Keratinocyte (primary cell): ENCODE results near the gene CISTR.

ENCODE experiments used
- CTCF ChIP-seq, 3 experiments: IDR thresholded peaks in 1 of 3; conservative IDR thresholded peaks in 1 of 3; optimal IDR thresholded peaks in 1 of 3; 2 replicates in 2 of 3; 3 replicates in 1 of 3; pipeline versions ENCODE3 to v1.5.1; 2011; ENCODE audit warnings: low read length in 3 of 3, mild to moderate bottlenecking in 3 of 3, moderate library complexity in 2 of 3, control low read depth in 1 of 3, inconsistent platforms in 1 of 3; ENCODE audit not compliant: insufficient read depth in 2 of 3; ENCODE audit errors: extremely low read depth in 1 of 3
- EZH2 ChIP-seq: IDR thresholded peaks from one replicate; pipeline ENCODE4 v1.6.1; 2012; ENCODE audit warnings: inconsistent platforms, mild to moderate bottlenecking, low read length, moderate library complexity

GRCh38 chr12:53748072-53748840 lies 3.5 kb downstream of the CISTR start:
- TF ChIP-seq CTCF (optimal IDR thresholded peaks at IDR 0.05 in 1 of 3, IDR thresholded peaks at IDR 0.05 in 1 of 3, conservative IDR thresholded peaks at IDR 0.05 in 1 of 3; ENCODE audit: extremely low read depth in 1 of 3, insufficient read depth in 2 of 3, low read length in 3 of 3) (no peak), EZH2 (no peak)
